Cardiac septum (tissue), 1 donor: ENCODE measurements around the gene FRAS1. TPM values are rescaled to one million over a fixed set of nuclear protein-coding genes. Genes with fewer than 3 reads are reported as not detected.

Source experiments
- DNase-seq: peaks from one replicate; pipeline ENCODE4 v3.0.0-alpha.2; 2020; ENCODE audit warnings: low spot score
- intact Hi-C: fragments of 100-400 bp; cut with DNase I; formaldehyde crosslinking; loops from one replicate; pipeline ENCODE4 v1.14.0; 2022
- total RNA-seq: library from RNA; stranded (reverse); fragmentation: NEBNext Ultra II Directional; extraction: Animal tissue kit (Norgen Biotek cat#: 25700); gene quantifications from one replicate; pipeline ENCODE4 v1.2.1, GENCODE V29; 2021
- donor health status: DM: no; HTN: no; CAD: no.

FRAS1 gene
- total RNA-seq, 1 donor from 2014 or later: 4.2 TPM

- no peak for DNase-seq
- intact Hi-C loops: loop anchor here (5.0 kb wide), 1 partner anchor 555 kb away; no protein-coding TSS in a partner anchor
Observed at GRCh38 chr4:78512357-78512920, 455.3 kb downstream of the FRAS1 start.

- DNase-seq: no peak
- intact Hi-C loops: loop anchor here (5.0 kb wide), 1 partner anchor 556 kb away; no protein-coding TSS in a partner anchor
Observed at GRCh38 chr4:78513411-78513975, 456.4 kb downstream of the FRAS1 start.

- intact Hi-C loops: loop anchor here (2.0 to 5.0 kb wide), 2 partner anchors 460 to 525 kb away; partner anchors contain the start of gene FRAS1
- no peak for DNase-seq
Observed at GRCh38 chr4:78517050-78517652, 460.0 kb downstream of the FRAS1 start.

- intact Hi-C loops: loop anchor here (5.0 kb wide), 1 partner anchor 526 kb away; no protein-coding TSS in a partner anchor
- DNase-seq: no peak
Observed at GRCh38 chr4:78518561-78518960, 461.4 kb downstream of the FRAS1 start.

- intact Hi-C loops: loop anchor here (5.0 kb wide), 1 partner anchor 528 kb away; no protein-coding TSS in a partner anchor
- no peak for DNase-seq
Observed at GRCh38 chr4:78519962-78520361, 462.8 kb downstream of the FRAS1 start.

- no peak for DNase-seq
- intact Hi-C loops: no loop called here
Observed at GRCh38 chr4:78520808-78521226, 463.7 kb downstream of the FRAS1 start.

GRCh38 chr4:78524009-78524408 is 466.9 kb downstream of the FRAS1 start:
- intact Hi-C loops: no loop called here
- no peak for DNase-seq

- intact Hi-C loops: no loop called here
- DNase-seq: no peak
Observed at GRCh38 chr4:78525559-78525958, 468.4 kb downstream of the FRAS1 start.

GRCh38 chr4:78527103-78527502 is 470.0 kb downstream of the FRAS1 start:
- no peak for DNase-seq
- intact Hi-C loops: no loop called here

GRCh38 chr4:78527555-78527954 is 470.4 kb downstream of the FRAS1 start:
- intact Hi-C loops: no loop called here
- DNase-seq: no peak

GRCh38 chr4:78528327-78528726 is 471.2 kb downstream of the FRAS1 start:
- intact Hi-C loops: no loop called here
- no peak for DNase-seq

- DNase-seq: no peak
- intact Hi-C loops: no loop called here
Observed at GRCh38 chr4:78529569-78530209, 472.6 kb downstream of the FRAS1 start.

- intact Hi-C loops: no loop called here
- DNase-seq: no peak
Observed at GRCh38 chr4:78532046-78532445, 474.9 kb downstream of the FRAS1 start.

- DNase-seq: no peak
- intact Hi-C loops: no loop called here
Observed at GRCh38 chr4:78533854-78534253, 476.7 kb downstream of the FRAS1 start.

GRCh38 chr4:78534286-78534955 is 477.3 kb downstream of the FRAS1 start:
- no peak for DNase-seq
- intact Hi-C loops: no loop called here

GRCh38 chr4:78542373-78542772 is 485.2 kb downstream of the FRAS1 start:
- intact Hi-C loops: no loop called here
- DNase-seq: no peak

GRCh38 chr4:78543424-78544125 is 486.5 kb downstream of the FRAS1 start:
- no peak for DNase-seq
- intact Hi-C loops: no loop called here

GRCh38 chr4:78544678-78545077 is 487.6 kb downstream of the FRAS1 start:
- no peak for DNase-seq
- intact Hi-C loops: no loop called here
